ENCODE results near the gene SLC35A3.

SLC35A3 gene

DNA sequence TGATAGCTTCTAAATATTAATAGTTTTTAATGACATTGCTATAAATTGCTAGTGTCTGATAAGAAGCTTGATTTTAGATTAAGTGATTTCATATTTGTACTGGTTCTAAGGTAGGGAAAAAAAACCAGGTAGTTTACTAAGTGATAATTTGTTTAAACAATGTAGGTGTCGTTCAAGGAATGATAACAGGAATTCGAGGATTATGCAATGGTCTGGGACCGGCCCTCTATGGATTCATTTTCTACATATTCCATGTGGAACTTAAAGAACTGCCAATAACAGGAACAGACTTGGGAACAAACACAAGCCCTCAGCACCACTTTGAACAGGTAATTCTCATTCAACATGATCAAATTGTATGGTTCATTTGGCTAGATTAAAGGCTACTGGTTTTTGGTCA is 110.5 kb downstream of the SLC35A3 start:
- no peak for DNase-seq

All from NCI-H1417 (cell line).